SHP77 (cell line): ENCODE data around the gene RAB12.
"Not testable (repeated sequence)": the region's sequence is repeated elsewhere in the genome, so short reads cannot be mapped to it uniquely, and the experiment has no call there.

Experiments used
- DNase-seq, 2 experiments: peaks; one replicate each; lab custom pipeline; 2025; lab: John Stamatoyannopoulos, UW

RAB12 gene

DNA sequence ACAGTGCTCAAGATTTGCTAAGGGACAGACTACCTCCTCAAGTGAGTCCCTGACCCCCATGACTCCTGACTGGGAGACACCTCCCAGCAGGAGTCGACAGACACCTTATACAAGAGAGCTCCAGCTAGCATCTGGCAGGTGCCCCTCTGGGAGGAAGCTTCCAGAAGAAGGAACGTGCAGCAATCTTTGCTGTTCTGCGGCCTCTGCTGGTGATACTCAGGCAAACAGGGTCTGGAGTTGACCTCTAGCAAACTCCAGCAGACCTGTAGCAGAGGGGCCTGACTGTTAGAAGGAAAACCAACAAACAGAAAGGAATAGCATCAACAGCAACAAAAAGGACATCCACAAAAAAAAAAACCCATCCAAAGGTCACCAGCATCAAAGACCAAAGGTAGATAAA lies 38.1 kb downstream of the RAB12 start:
- not testable (repeated sequence) for DNase-seq

DNA sequence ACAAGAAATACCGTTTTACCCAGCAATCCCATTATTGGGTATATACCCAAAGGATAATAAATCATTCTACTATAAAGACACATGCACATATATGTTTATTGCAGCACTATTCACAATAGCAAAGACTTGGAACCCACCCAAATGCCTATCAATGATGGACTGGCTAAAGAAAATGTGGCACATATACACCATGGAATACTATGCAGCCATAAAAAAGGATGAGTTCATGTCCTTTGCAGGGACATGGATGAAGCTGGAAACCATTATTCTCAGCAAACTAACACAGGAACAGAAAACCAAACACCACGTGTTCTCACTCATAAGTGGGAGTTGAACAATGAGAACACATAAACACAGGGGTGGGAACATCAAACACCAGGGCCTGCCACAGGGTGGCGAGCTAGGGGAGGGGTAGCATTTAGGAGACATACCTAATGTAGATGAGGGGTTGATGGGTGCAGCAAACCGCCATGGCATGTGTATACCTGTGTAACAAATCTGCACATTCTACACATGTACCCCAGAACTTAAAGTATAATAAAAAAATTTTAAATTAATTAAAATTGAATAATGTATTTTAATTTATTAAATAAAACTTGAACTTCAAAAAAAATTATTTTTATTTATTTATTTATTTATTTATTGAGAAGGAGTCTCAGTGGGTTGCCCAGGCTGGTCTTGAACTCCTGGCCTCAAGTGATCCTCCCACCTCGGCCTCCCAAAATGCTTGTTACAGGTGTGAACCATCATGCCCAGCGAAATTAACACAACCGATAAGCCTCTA lies 42.4 kb downstream of the RAB12 start:
- not testable (repeated sequence) for DNase-seq

DNA sequence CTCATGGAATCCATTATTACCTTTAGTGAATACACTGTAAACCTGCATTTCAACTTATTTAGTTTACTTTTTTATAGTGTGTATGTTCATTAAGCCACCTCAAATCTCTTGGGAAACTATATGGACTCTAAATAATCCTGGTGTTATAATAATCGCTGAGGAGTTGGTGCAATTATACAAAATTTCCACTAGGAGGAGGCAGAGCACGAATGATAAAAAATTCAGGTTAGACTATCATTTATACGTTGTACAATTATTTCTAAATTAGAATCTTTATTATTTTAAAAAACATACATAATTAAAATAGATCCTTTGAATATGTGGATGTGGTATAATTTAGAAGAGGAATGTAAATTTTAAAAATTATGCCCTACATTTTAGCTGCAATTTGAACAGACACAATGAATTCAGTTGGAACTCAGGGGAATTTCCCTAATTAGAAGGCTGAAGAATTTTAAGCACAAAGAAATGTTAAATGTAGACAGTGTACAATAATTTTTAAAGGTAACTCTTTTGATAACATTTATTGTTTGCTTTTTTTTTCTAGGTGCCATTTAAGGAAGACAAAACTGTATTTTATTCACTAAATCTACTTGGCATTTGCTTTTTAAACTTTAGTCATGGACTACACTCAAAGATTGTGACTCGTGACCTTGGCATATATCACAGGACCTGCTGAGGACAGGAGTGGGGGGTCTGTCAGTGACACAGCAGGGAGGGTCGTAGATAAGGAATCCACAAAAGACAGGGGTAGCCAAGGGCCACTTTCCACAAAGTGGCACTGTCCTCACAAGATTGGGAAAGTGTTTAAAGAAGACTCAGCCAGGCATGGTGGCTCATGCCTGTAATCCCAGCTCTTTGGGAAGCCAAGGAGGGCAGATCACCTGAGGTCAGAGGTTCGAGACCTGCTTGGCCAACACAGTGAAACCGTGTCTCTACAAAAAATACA lies 45.5 kb downstream of the RAB12 start:
- no peak for DNase-seq

DNA sequence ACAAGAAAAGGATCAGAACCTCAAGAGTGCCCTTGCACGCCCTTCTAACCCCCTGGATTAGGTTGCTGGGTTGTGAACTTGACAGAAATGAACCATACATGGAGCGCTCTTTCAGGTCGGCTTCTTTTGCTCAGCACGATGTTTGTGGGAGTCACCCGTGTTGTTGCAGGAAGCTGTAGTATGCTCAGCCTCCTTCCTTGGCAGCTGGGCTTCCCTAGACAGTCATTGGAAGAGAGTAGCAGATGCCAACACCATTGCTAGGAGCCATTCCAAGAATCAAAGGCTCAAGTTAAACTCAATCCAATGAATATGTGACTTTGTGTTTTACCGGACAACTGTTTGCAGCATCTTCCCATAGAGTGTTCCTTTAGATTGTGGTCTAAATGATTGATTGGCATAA lies 47.0 kb downstream of the RAB12 start:
- no peak for DNase-seq

DNA sequence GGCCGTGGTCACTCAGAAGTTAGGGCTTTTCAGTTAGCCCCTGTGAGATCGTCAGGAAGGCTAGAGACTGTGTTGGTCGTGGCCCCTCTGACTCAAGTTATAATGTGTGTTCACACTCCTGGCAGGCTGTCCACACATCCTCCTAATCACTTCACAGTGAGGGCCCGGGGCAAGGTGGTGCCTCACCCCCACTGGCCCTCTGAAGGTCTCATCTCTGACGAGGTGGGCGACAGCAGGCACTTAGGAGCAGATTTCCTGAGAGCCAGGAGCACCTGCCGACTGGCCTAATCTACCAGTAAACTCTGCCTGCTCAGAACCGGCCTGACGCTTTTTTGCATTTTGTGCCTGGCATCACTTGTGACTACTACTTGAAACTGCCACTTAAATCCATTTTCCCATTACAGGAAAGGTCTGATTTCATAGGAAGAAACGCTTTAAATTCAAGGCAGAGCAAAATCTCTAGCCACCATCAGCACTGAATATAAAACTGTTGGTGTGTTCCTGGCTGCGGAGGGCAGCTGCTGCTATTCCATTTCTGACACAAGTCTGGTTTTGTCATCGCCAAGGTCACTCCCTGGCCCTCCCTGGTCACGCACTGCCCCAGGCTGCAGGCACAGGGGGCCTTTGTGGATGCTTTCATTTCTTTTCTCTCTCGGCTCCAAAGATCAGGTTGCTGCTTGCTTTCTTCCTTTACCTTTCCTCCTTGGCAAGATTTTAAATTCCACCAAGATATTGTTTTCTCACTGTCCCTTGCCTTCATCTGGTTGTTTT lies 48.0 kb downstream of the RAB12 start:
- peak in 1 of 2 experiments; percentile 21 for DNase-seq

DNA sequence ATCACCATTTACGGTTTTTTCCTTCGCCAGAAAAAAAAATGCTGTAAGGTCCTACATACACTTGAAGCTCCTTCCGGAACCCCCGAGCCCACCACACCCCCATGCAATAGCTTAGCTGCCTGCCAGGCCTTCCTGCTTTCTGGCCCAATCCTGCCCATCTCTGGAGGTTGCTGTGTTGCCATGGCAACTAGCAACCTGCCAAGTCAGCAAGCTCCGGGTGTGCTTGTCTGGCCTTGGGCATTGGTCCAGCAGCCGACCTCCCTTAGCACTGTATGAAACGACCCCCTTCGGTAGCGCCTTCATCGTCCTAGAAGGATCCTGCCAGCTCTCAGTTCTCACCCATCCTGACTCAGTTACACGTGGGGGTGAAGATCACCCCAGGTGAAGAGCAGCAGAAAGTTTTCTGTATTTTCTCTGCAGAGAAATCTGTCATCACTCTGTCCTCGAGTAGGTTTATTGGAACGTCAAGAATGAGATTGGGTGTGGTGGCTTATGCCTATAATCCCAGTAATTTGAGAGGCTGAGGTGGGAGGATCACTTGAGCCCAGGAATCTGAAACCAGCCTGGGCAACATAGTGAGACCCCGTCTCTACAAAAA lies 48.7 kb downstream of the RAB12 start:
- peak; percentile 17 to 51 for DNase-seq

DNA sequence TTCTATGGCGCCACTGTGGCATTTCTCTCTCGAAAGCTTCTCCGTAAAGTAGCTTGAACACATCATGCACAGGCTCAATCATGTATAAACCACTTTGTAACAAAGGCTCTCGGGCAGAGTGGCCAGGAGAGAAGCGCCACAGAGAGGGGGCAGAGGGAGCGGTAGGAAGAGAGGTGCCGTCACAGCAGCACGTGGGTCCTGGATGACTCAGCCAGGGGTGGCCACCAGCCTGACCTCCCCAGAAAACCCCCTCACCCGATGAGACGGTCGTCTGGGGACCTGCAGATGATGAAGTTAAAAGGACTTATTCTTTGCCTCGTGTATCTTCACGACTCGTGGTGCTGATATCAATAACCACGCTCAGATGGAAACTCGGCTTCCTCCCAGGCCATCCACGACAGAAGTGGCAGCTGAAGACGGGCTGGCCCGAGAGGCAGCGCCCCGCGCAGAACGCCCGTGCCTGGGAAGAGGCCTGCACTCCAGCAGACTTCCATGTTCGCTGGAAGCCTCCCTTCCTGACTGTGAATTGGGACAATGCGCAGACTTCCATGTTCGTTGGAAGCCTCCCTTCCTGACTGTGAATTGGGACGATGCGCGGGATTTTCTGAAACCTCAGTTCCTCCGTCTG lies 49.7 kb downstream of the RAB12 start:
- DNase-seq, result no peak

DNA sequence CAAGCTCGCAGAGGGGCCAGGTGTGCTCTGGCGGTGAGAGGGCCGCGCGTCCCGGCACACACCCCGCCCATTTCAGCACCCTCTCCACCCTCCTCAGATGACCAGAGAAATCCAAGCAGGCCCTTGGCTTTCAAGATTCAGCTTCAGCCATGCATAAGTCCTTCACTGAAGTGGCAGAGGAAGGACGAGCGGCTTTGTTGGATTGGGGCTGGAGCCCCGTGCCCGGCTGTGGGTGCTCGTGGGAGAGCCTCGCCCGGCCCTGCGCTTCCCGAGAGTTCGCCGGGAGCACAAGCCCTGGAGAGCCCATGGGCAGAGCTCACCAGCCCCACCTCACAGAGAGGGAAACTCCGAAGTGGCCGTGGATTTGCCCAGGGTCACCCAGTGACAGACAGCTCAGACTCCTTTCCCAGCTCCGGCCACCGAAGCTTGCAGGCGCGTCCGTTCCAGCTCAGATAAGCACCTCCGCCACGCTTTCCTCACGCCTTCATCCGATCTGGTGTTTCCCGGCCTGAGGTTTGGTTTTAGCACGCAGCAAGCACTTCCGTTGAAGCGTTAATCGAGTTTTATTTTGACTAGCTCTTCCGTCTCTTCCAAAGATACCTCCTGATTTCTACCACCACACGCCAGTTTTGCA lies 50.5 kb downstream of the RAB12 start:
- DNase-seq, result no peak

DNA sequence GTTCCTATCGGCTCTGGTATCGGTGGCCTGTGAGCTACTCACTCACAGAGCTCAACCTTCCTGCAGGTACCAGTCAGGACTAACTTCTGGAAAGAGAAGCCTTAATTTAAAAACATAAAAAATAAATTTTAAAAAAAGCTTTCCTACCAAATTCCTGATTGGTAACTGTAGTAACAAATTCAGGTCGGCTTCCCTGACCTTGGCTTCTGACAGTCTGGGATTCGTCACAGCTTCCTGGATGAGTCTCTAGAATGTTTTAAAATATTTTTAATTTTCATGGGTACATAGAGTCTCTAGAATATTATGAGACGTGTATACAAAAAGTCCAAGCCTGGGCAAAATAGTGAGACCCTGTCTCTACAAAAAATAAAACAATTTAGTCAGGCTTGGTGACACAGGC lies 51.1 kb downstream of the RAB12 start:
- DNase-seq, result no peak

DNA sequence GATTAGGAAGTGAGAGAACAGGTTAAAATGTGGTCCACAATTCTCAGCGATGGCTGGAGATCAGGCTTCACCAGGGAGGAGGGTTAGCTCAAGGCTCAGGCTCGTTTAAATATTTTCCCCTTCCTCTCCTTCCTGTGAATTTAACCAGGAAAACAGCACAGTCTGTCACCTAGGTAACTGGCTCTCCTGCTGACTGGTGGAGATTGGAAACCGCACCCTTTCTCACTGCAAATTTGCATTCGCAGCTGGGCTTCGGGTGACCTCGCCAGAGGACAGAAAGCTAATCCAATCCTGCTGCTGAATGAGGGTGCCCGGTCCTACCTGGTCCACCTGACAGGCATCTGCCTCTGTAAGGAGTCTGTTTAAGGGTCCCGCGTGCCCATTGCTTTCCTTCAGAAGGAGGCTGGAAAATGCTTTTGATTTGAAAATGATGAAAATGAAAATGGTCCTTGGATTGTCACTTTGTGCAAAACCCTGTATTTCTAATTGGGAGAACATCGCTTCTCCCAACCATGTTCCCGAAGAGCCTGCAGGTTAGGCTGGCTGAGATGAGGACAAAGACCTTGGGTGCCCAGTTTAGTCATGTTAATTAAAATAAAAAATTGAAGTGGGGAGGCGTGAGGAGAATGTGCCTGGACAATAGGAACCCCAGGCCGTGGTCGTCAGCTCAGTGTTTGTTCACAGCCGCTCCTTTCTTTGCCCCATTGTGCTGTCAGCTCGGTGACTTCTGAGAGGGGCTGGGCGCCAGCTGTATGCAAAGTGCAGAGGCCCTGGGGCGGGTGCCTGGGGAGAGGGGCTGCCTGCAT lies 52.7 kb downstream of the RAB12 start:
- DNase-seq, result peak; percentile 93 to 94

DNA sequence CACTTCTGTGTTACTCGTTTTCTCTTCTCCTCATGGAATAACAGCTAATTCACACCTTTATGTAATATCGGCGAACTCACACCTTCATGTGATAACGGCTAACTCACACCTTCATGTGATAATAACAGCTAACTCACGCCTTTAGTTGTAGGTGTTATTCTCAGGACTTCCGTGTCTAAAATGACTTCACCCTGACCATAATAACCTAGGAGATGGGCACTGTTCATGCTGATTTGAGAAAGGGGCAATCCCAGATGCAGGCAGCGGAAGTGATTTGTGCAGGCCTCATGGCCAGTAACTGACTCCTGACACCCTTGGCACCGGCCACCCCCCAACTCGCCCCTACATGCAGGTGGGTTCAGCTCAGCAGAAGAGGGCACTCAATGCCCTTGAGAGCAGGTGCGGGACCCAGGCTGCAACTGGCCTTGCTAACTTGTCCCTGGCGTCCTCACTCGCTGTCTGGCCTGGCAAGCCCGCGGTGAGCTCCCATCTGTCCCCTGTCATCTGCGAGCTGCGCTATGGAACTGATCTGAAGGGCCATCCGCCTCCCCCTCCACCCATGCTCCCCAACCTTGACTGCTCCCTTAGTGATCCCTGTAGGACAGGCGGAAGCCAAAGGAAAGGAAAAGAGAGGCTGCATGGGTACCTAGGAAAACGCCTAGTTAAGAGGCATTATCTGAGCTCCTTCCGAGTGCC lies 53.5 kb downstream of the RAB12 start:
- DNase-seq, result peak; percentile 80 to 91

DNA sequence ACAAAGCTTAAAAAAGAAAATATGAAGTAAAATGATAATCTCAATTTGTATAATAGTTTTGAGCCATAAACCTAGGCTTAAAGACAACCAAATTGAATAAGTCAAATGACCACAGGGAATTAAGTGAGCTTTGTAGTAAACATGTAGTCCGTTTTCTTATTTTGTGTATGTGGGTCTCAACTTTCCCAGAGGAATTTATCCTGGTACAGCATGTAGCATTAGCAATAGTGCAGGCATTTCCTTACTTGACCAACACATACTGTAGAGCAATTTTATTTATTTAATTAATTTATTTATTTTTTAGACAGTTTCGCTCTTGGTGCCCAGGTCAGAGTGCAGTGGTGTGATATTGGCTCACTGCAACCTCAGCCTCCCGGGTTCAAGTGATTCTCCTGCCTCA lies 58.6 kb downstream of the RAB12 start:
- DNase-seq, result no peak

DNA sequence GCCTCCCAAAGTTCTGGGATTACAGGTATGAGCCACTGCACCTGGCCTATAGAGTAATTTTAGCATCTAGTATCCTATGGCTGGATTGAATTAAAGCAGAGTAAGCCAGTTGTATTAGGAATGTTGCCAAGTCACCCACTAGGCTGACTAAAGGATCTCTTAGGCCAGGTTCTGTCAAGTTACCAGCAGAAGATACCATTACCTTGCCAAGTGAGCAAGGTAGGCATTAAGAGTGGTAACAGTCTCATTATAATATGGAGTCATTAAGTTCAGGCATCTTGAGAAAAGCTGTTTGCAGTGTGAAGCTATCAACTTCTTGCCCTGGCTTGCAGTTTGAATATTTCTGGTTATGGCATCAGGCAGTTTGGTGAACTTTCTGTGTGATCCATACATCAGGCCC lies 59.1 kb downstream of the RAB12 start:
- no peak for DNase-seq

DNA sequence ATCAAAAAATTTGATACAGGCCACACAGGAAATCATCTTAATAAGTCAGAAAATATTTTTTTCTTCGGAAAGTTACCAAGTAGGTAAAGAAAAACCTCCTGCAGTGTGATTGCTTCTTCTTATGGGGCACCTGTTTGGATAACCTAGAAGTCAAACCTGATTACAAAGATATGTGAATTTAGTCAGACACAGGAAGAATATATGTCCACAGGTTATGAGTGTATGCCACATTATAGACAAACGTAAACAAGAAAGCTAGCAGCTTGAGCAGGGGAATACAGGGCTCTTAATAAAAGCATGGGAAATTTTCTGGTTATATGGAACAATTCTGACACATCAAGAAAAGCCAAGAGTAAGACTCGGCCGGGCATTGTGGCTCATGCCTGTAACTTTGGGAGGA lies 60.3 kb downstream of the RAB12 start:
- DNase-seq, result no peak

DNA sequence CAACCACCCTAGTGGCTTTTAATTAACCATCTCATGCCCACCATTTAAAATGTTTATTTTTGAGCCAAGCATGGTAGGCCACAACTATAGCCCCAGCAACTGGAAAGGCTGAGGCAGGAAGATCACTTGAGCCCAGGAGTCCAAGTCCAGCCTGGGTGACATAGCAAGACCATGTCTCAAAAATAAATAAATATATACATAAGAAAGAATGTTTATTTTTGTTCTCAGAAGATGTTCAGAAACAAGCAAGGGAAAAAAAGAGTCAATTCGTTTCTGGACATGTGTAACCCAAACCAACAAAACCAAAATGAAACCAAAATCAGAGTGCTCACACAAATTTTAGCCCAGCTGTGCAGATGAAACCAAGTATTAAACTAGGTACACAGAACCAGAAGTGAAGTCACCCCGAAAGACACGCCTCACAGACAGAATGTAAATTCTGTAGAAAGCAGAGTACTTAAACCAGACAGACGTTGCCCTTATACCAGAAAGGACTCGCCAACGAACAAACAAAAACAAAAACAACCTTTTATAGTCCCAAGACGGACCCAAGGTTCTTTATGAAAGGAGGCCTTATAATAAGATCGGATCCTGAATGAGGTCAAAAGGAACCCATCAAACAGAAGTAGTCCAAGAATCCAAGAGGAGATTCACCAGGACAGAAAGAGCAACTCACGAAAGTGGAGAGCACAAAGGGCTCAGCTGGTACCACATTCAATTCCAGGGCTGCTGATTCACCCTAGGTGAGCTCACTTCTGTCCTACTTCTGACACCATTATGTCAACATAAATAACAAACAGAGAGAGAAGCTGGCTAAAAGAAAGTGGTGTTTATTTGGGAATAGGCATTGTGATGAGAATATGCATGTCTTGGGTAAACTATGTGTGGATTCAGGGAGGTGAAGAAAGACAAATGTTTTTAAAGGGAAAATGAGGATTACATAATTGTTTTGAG lies 64.3 kb downstream of the RAB12 start:
- DNase-seq, result no peak

DNA sequence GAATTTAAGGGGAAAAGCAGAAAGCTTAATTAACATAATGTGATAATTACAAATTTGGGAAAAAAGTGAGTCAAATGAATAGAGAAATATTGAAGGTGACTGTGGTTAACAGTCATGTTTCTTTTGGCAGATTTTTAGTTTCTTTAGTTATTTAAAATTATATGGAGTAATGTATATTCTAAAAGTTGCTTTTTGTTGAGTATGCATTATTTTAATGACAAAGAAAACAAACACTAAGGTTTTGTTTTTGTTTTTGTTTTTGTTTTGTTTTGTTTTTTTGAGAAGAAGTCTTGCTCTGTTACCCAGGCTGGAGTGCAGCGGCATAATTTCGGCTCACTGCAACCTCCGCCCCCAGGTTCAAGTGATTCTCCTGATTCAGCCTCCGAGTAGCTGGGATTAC lies 65.8 kb downstream of the RAB12 start:
- DNase-seq, result no peak

DNA sequence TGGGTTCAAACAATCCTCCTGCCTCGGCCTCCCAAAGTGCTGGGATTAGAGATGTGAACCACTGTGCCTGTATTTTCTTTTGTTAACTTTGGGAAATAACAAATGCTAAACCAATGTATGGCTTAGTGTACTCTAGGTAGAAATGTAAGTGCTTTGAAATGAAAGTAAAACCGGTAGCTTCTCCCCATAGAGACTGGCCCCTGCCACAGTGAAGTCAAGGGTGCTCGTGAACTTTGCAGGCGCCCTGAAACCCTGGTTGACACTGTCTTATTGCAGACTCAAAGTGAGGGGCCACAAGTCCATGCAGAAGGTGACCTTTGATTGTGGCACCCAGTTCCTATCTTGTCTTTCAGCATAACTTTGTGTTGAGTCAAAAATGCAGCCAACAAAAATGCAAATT lies 72.0 kb downstream of the RAB12 start:
- DNase-seq, result no peak

DNA sequence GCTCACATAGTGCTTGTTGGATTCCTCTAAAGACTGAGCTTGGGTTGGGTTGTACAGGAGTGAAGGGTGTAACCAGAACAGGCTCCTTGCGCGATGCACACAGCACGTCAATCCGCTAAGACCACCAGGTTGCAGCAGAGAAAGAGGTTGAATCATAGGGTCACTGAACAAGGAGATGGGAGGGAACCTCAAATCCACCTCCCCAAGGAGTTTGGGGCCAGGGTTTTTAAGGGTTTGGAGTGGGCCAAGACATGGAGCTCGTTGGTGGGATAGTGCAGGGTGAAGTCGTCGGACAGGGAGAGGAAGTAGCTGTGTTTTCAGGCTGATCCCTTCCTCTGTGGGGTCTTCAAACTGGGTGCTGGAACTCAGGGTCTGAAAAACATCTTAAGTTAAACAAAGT lies 75.3 kb downstream of the RAB12 start:
- no peak for DNase-seq
